ENCODE data around the gene SNCB. TPM values are rescaled to one million over a fixed set of nuclear protein-coding genes. Genes with fewer than 3 reads are reported as not detected.

SNCB gene
- total RNA-seq, 2 donors from 2014 or later, result not detected

DNA sequence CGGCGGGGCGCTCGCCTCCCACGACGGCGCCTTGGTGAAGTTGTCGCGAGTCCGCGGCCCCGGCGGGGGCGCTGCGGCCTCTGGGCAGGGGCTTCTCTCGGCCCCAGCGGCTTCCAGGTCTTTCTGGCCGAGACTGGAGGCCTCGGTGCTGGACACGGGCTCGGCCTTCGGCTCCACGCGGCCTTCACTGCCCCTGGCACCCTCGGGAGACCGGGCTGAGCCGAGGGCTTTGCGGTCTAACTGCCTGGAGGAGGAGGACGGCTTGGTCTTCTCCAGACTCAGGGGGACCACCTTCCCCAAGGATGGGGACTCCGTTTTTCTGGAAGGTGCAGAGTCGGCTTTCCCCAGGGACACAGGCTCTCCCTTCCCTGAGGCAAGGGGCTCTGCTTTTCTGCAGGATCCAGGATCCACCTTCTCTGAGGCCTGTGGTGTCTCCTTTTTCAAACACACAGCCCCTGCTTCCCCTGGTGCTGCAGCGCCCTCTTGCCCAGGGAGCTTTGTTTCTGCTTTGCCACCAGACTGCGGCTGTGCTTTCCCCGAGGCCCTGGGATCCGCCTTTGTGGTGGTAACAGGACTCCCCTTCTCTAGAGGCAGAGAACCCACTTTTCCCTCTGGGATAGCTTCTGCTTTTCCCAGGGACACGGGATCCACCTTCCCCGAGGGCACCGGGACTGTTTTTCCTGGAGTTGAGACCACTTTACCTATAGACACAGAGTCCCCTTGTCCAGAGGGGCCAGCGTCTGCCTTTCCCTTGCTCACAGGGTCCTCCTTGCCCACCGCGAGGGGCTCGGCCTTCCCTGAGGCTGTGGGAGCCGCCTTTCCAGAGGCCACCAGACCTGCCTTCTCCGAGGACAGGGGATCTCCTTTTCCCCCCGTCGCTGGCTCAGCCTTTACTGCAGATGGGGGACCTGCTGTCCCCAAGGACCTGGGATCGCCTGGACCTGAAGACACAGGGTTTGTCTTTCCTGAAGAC is 32.6 kb downstream of the SNCB start:
- intact Hi-C loops (cut with DNase I), result no loop called here
- no peaks in the 10 kb centered on the region for H3K27me3 ChIP-seq
- H3K9me3 ChIP-seq, result no peaks in the 10 kb centered on the region
- DNase-seq, result no peak
- no peaks in the 10 kb centered on the region for H3K36me3 ChIP-seq
- TF ChIP-seq, protein P1, sequence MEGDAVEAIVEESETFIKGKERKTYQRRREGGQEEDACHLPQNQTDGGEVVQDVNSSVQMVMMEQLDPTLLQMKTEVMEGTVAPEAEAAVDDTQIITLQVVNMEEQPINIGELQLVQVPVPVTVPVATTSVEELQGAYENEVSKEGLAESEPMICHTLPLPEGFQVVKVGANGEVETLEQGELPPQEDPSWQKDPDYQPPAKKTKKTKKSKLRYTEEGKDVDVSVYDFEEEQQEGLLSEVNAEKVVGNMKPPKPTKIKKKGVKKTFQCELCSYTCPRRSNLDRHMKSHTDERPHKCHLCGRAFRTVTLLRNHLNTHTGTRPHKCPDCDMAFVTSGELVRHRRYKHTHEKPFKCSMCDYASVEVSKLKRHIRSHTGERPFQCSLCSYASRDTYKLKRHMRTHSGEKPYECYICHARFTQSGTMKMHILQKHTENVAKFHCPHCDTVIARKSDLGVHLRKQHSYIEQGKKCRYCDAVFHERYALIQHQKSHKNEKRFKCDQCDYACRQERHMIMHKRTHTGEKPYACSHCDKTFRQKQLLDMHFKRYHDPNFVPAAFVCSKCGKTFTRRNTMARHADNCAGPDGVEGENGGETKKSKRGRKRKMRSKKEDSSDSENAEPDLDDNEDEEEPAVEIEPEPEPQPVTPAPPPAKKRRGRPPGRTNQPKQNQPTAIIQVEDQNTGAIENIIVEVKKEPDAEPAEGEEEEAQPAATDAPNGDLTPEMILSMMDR (IDR thresholded peaks at IDR 0.05), result no peak
- H3K4me3 ChIP-seq, result peak overlapping the region; percentile 31
- H3K27ac ChIP-seq, result no peak overlapping the region
- H3K4me1 ChIP-seq, result no peaks in the 10 kb centered on the region
- H3K9ac ChIP-seq (ENCODE audit: low read depth in 2 of 2, low read length in 2 of 2), result peak overlapping the region in 1 of 2 donors; percentile 56

DNA sequence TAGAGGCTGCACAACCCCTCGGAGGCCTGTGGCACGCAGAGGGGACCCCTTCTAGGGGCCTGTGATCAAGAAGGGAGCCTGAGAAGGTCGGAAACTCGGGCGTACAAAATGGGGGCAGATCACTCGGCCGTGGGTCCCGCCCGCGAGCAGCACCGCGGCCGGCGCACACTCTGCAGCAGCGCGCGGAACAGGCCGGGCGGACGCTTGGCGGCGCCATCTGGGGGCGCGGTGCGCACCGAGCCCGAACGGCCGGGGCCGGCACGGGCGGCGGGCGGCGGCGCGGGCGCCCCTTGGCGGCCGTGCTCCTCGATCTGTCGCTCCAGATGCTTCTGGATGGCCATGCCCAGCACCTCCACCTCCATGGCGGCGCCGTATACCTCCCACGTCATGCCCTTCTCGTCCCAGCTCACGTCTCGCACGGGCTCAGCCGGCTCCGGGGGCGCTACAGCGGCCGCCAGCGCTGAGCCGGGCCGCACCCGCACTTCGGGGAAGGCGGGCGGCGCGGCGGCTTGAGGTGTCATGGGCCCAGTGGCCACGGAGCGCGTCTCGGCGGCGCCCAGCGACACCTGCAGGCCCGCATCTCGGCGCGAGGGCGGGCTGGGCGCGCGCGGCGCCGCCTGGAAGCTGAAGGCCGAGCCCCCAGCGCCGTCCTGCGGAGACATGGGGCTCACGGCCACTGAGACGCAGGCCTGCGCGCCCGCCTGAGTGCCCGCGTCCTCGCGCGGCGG is 33.5 kb downstream of the SNCB start:
- Histone ChIP-seq H3K4me3 (peak overlapping the region; percentile 31), H3K9ac (ENCODE audit: low read depth in 2 of 2, low read length in 2 of 2) (peak overlapping the region in 1 of 2 donors; percentile 56), H3K27ac (no peak overlapping the region), H3K27me3 (no peaks in the 10 kb centered on the region), H3K9me3 (no peaks in the 10 kb centered on the region), H3K36me3 (no peaks in the 10 kb centered on the region), H3K4me1 (no peaks in the 10 kb centered on the region)
- intact Hi-C loops (cut with DNase I), result no loop called here
- DNase-seq, result peak; percentile 54
- TF ChIP-seq, protein P1 (IDR thresholded peaks at IDR 0.05), result no peak

DNA sequence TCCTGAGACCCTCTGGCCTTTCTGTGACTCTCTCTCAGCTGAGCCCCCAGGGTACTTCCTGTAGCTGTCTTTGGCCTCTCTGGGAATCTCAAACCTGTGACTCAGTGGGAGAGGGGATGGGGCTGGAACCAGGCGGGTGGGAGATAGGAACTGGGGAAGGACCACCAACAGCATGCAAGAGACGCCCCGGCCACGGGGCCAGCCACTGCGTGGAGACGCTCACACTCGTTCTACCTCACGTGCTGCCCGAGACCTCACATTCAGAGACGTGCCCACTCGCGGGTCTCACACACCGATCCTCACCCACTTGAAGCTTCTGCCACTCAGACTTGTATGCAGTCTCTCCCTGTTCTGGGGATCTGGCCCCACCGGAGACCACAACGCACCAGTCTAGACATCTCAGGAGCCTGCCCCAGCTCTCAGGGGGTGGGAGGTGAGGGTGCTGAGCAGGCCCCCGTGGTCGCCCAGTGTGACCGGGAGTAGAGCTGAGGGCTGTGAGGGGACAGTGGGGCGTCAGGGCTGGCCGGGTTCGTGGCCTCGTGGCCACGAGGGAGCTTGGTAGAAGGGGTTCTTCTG is 34.2 kb downstream of the SNCB start:
- H3K36me3 ChIP-seq, result no peaks in the 10 kb centered on the region
- DNase-seq, result no peak
- H3K27ac ChIP-seq, result no peak overlapping the region
- intact Hi-C loops (cut with DNase I), result no loop called here
- peak overlapping the region in 1 of 2 donors; percentile 56 for H3K9ac ChIP-seq (ENCODE audit: low read depth in 2 of 2, low read length in 2 of 2)
- H3K4me1 ChIP-seq, result no peaks in the 10 kb centered on the region
- H3K27me3 ChIP-seq, result no peaks in the 10 kb centered on the region
- H3K9me3 ChIP-seq, result no peaks in the 10 kb centered on the region
- TF ChIP-seq, protein P1 (IDR thresholded peaks at IDR 0.05), result no peak
- H3K4me3 ChIP-seq, result peak overlapping the region; percentile 10

DNA sequence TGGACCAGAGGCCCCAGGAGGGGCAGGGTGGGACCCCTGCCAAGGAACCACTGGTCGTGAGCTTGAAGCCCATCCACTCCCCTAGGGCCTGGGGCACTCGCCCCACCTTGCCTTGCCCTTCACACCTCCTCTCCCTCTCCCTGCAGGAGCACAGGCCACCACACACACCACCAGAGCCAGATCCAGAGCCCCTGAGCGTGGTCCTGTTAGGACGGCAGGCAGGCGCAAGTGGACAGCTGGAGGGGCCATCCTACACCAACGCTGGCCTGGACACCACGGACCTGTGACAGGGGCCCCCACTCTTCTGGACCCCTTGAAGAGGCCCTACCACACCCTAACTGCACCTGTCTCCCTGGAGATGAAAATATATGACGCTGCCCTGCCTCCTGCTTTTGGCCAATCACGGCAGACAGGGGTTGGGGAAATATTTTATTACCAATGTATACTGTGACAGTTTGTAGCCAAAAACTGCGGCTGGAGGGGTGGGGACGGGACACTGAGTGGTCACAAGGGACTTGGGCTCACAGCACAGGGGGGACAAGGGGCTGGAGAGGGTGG is 34.9 kb downstream of the SNCB start:
- no peaks in the 10 kb centered on the region for H3K4me1 ChIP-seq
- H3K27me3 ChIP-seq, result no peaks in the 10 kb centered on the region
- no peak overlapping the region for H3K27ac ChIP-seq
- H3K9me3 ChIP-seq, result no peaks in the 10 kb centered on the region
- H3K4me3 ChIP-seq, result no peak overlapping the region
- intact Hi-C loops (cut with DNase I), result no loop called here
- DNase-seq, result no peak
- H3K9ac ChIP-seq (ENCODE audit: low read depth in 2 of 2, low read length in 2 of 2), result no peak overlapping the region
- TF ChIP-seq, protein P1 (IDR thresholded peaks at IDR 0.05), result no peak
- H3K36me3 ChIP-seq, result no peaks in the 10 kb centered on the region

DNA sequence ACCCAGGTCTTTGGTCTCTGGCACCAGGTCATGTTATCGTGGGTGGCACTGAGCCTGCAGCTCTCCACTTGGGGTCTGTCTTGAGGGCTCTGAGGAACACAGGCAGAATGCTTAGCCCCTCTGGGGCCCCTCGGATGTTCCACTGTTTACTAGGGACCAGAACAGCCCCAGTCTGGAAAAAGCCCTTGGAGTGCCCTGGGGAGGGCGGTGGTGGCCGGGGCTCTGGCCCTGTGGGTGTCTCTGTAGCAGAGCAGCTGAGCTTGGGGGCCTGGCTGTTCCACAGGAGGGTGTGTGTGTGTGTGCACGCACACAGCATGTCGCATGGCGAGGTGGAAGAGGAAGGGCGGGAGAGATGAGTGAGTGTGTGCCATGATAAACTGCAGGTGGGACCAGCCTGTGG is 35.8 kb downstream of the SNCB start:
- H3K27me3 ChIP-seq, result no peaks in the 10 kb centered on the region
- TF ChIP-seq, protein P1 (IDR thresholded peaks at IDR 0.05), result no peak
- H3K9me3 ChIP-seq, result no peaks in the 10 kb centered on the region
- no peaks in the 10 kb centered on the region for H3K36me3 ChIP-seq
- DNase-seq, result no peak
- intact Hi-C loops (cut with DNase I), result no loop called here
- H3K4me3 ChIP-seq, result no peak overlapping the region
- H3K27ac ChIP-seq, result no peak overlapping the region
- H3K4me1 ChIP-seq, result no peaks in the 10 kb centered on the region
- no peak overlapping the region for H3K9ac ChIP-seq (ENCODE audit: low read depth in 2 of 2, low read length in 2 of 2)

Data from colonic mucosa (tissue), 4 donors.